ENCODE data around the gene MFAP3. TPM values are rescaled to one million over a fixed set of nuclear protein-coding genes. Genes with fewer than 3 reads are reported as not detected.

Gene MFAP3
- total and polyA plus RNA-seq, 2 of the 13 experiments (the other 11 are each of a cell fraction or from before 2014, with no cell fraction given), result 12.1 to 28.3 TPM

DNA sequence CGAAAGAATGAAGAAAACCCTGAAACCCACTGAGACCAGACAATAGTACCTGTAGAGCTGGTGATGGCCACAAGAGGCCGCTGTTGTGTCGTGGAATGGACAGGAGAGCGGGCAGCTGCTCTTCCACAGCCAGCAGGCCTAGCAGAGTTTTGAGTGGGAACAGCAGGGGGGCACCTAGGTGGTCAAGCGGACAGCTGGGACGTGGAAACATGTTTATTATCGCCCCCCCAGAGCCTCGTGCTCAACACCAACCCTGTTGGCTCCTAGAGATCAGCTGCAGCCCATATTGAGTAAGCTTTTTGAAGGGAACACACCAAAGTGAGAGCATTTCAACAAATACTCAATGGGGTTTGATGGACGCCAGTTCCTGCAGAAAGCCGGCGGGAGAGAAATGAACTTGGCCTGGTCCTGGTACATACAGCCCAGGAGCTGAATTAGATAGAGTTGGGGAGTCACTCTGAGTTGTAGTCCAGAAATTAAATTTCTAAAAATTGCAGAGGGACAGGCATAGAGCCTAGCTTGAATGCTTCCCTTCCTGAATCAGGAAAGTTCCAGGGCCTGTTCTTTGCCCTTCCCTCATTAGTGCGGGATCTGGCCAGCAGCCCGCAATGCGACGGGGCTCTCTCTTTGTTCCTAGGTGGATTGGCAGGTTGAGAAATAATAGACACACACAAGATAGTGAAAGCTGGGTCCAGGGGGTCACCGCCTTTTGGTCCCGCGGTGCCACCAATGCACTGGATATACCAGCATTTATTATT lies 33.8 kb downstream of the MFAP3 start (continued):
- TF ChIP-seq, protein P1, sequence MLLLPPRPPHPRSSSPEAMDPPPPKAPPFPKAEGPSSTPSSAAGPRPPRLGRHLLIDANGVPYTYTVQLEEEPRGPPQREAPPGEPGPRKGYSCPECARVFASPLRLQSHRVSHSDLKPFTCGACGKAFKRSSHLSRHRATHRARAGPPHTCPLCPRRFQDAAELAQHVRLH (CRISPR knock-in tag; IDR thresholded peaks at IDR 0.05; ENCODE audit: borderline replicate concordance, low read depth), result peak; percentile 34; the same call in 1 of the 2 replicates
- peak; percentile 14; the same call in 1 of the 2 replicates for TF ChIP-seq GATAD2A (CRISPR knock-in tag; IDR thresholded peaks at IDR 0.05)
- TF ChIP-seq, protein P2, sequence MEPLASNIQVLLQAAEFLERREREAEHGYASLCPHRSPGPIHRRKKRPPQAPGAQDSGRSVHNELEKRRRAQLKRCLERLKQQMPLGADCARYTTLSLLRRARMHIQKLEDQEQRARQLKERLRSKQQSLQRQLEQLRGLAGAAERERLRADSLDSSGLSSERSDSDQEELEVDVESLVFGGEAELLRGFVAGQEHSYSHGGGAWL (CRISPR knock-in tag; IDR thresholded peaks at IDR 0.05), result peak; percentile 34; the same call in 1 of the 2 replicates
- TF ChIP-seq CCDC6 (CRISPR knock-in tag; IDR thresholded peaks at IDR 0.05), result no peak
- peak; percentile 64 for TF ChIP-seq ZFX (CRISPR knock-in tag; IDR thresholded peaks at IDR 0.05; ENCODE audit: low read depth)
- no peak for TF ChIP-seq ZNF232 (CRISPR knock-in tag; IDR thresholded peaks at IDR 0.05; ENCODE audit: borderline replicate concordance)
- TF ChIP-seq ZNF703 (CRISPR knock-in tag; IDR thresholded peaks at IDR 0.05; ENCODE audit: borderline replicate concordance), result no peak
- TF ChIP-seq, protein P3, sequence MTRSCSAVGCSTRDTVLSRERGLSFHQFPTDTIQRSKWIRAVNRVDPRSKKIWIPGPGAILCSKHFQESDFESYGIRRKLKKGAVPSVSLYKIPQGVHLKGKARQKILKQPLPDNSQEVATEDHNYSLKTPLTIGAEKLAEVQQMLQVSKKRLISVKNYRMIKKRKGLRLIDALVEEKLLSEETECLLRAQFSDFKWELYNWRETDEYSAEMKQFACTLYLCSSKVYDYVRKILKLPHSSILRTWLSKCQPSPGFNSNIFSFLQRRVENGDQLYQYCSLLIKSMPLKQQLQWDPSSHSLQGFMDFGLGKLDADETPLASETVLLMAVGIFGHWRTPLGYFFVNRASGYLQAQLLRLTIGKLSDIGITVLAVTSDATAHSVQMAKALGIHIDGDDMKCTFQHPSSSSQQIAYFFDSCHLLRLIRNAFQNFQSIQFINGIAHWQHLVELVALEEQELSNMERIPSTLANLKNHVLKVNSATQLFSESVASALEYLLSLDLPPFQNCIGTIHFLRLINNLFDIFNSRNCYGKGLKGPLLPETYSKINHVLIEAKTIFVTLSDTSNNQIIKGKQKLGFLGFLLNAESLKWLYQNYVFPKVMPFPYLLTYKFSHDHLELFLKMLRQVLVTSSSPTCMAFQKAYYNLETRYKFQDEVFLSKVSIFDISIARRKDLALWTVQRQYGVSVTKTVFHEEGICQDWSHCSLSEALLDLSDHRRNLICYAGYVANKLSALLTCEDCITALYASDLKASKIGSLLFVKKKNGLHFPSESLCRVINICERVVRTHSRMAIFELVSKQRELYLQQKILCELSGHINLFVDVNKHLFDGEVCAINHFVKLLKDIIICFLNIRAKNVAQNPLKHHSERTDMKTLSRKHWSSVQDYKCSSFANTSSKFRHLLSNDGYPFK (CRISPR knock-in tag; IDR thresholded peaks at IDR 0.05; ENCODE audit: borderline replicate concordance), result peak; percentile 37; the same call in 1 of the 2 replicates
- TF ChIP-seq, protein P4, sequence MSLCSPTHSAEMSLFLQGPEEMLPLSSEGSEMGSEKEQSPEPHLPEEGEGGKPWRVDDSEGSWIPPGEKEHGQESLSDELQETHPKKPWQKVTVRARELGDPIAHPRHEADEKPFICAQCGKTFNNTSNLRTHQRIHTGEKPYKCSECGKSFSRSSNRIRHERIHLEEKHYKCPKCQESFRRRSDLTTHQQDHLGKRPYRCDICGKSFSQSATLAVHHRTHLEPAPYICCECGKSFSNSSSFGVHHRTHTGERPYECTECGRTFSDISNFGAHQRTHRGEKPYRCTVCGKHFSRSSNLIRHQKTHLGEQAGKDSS (CRISPR knock-in tag; IDR thresholded peaks at IDR 0.05; ENCODE audit: borderline replicate concordance, low read depth), result no peak
- no peak for TF ChIP-seq ZNF460 (CRISPR knock-in tag; IDR thresholded peaks at IDR 0.05; ENCODE audit: borderline replicate concordance)
- TF ChIP-seq KAT8 (CRISPR knock-in tag; IDR thresholded peaks at IDR 0.05), result 0 out of 2 replicates have a peak, but pooled peaks have one; percentile 28
- TF ChIP-seq, protein P5, sequence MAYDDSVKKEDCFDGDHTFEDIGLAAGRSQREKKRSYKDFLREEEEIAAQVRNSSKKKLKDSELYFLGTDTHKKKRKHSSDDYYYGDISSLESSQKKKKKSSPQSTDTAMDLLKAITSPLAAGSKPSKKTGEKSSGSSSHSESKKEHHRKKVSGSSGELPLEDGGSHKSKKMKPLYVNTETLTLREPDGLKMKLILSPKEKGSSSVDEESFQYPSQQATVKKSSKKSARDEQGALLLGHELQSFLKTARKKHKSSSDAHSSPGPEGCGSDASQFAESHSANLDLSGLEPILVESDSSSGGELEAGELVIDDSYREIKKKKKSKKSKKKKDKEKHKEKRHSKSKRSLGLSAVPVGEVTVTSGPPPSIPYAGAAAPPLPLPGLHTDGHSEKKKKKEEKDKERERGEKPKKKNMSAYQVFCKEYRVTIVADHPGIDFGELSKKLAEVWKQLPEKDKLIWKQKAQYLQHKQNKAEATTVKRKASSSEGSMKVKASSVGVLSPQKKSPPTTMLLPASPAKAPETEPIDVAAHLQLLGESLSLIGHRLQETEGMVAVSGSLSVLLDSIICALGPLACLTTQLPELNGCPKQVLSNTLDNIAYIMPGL (CRISPR knock-in tag; IDR thresholded peaks at IDR 0.05; ENCODE audit: borderline replicate concordance in 1 of 2, low read depth in 1 of 2), result peak; percentile 46 to 52; a peak in 2 of 4 replicates
- no peak for TF ChIP-seq ZNF138 (CRISPR knock-in tag; IDR thresholded peaks at IDR 0.05; ENCODE audit: low read depth)
- TF ChIP-seq YY1 (IDR thresholded peaks at IDR 0.05; ENCODE audit: insufficient read depth, insufficient replicate concordance, low read depth, low read length), result peak; percentile 49
- TF ChIP-seq MYPOP (CRISPR knock-in tag; IDR thresholded peaks at IDR 0.05), result no peak
- TF ChIP-seq ZNF598 (CRISPR knock-in tag; IDR thresholded peaks at IDR 0.05; ENCODE audit: borderline replicate concordance), result 0 out of 2 replicates have a peak, but pooled peaks have one; percentile 26
- TF ChIP-seq TEAD2 (CRISPR knock-in tag; IDR thresholded peaks at IDR 0.05), result no peak
- TF ChIP-seq, protein P6, sequence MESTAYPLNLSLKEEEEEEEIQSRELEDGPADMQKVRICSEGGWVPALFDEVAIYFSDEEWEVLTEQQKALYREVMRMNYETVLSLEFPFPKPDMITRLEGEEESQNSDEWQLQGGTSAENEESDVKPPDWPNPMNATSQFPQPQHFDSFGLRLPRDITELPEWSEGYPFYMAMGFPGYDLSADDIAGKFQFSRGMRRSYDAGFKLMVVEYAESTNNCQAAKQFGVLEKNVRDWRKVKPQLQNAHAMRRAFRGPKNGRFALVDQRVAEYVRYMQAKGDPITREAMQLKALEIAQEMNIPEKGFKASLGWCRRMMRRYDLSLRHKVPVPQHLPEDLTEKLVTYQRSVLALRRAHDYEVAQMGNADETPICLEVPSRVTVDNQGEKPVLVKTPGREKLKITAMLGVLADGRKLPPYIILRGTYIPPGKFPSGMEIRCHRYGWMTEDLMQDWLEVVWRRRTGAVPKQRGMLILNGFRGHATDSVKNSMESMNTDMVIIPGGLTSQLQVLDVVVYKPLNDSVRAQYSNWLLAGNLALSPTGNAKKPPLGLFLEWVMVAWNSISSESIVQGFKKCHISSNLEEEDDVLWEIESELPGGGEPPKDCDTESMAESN (CRISPR knock-in tag; conservative IDR thresholded peaks at IDR 0.05), result peak; percentile 50; the same call in 1 of the 2 replicates
